Stimulated activated CD8-positive, alpha-beta memory T cell treated with anti-CD3 and anti-CD28 coated beads, Interleukin-15, amount 100 ng/mL, for 1 hour (primary cell): ENCODE results near the gene ZNG1F.
"Not testable (repeated sequence)": the region's sequence is repeated elsewhere in the genome, so short reads cannot be mapped to it uniquely, and the experiment has no call there.

Experiments used
- DNase-seq: peaks from one replicate; pipeline ENCODE4 v3.0.0-alpha.2; 2020; ENCODE audit warnings: low read depth

ZNG1F gene

DNA sequence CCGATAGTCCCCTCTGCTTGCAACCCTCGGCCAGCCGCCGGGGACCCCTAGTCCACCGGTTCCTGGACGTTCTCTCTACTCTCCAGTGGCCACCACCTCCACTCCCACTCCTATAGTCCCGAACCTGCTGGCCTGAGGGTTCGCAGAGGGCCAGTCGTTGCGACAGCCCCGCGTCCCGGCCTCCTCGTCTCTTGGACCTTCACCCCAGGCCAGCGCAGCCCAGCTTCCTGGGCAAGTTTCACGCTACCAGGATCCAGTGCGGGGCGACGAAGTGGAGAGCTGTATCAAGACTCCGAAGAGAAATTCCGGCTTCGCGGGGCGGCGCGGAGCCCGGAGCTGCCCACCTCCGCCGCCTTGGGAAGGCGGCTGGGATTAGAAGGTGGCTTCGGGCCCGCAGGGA lies 65.7 kb downstream of the ZNG1F start:
- DNase-seq, result not testable (repeated sequence)

DNA sequence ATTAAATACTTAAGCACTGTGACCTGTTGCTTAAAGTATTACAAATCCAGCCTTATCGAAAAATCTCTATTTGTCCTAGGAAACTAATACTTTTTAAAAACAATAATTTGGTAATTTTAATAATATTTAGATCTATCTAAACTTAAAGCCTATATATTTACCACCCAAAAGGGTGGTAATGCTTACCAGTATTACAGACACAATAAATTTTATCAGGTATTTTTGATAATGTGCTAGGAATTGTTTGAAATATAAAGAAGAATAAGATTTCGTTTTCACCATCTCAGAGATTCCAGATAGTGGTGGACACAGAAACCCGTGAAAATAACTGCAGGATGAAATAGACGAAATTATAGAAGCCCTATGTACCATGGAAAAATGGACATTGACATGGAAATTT lies 68.4 kb downstream of the ZNG1F start:
- DNase-seq, result not testable (repeated sequence)

DNA sequence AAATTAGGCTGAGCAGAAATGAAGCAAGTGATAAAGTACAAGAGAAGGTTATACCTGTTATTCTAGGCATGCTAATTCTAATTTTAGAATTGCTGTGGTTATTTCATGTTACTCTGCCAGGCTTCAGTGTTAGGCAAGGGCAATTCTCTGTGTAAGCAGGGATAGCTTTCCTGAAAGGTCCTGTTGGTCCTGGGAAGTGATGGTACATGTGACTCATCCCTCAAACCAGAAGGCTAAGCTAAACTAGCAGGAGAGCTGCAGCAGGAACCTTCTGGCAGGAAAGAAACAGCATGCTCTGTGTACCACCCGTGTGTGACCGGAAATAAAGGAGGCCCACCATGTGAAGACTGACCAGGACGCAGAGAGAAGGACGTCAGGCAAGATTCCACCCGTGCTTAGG lies 69.4 kb downstream of the ZNG1F start:
- DNase-seq, result not testable (repeated sequence)

DNA sequence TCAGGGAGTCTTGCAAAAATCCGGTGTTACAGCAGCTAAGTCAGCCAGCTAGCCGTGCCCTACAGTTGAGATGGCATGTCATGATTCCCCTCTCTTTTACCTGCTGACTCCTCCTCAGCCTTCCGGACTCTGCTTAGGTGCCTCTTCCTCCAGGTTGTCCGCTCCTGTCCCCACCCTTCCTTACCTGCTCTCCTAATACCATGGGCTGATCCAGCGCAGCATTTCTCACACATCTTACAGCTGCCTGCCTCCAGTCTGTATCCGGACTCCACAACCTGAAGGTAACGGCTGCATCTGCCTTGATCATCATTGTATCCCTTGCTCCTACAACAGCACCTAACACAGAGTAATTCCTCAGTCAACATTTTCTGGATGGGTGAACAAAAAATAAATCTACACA lies 69.8 kb downstream of the ZNG1F start:
- not testable (repeated sequence) for DNase-seq

DNA sequence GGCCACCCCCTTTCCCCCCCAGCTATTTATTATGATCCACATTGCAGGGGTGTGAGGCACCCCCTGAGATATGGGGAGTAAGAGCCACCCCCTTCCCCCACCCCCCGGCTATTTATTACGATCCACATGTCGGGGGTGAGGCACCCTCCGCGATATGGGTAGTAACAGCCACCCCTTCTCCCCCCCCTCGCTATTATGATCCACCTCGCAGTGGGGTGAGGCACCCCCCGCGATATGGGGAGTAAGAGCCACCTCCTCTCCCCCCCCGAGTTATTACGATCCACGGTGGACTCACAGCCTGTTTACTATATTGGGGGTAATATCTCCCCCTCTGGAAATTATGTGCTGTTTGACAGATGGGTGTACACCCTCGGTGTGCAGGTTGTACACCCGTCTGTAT lies 75.8 kb downstream of the ZNG1F start:
- DNase-seq, result not testable (repeated sequence)

DNA sequence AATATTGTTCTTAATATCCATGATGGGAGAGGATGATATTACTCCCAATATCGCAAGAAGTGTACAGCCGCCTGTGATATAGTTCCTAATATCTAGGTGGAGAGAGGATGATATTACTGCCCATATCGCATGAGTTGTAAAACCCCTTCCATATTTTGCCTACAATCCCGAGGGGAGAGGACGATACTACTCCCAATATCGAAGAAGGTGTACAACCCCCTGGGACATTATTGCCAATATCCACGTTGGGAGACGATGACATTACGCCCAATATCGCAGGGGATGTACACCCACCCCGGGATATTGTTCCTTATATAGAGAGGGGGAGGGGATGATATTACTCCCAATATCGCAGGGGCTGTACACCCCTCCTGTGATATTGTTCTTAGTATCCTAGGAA lies 77.7 kb downstream of the ZNG1F start:
- not testable (repeated sequence) for DNase-seq

DNA sequence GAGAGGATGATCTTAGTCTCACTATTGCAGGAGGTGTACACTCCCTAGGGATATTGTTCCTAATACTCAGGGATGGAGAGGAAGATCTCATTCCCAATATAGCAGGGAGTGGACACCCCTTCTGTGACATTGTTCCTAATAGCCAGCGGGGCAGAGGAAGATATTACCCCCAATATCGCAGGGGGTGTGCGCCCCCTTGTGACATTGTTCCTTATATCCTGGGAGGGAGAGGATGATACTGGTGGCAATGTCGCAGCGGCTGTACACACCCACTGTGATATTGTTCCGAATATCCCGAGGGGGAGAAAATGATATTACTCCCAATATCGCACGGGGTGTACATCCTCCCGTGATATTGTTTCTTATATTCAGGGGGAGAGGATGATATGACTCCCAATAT lies 78.2 kb downstream of the ZNG1F start:
- not testable (repeated sequence) for DNase-seq

DNA sequence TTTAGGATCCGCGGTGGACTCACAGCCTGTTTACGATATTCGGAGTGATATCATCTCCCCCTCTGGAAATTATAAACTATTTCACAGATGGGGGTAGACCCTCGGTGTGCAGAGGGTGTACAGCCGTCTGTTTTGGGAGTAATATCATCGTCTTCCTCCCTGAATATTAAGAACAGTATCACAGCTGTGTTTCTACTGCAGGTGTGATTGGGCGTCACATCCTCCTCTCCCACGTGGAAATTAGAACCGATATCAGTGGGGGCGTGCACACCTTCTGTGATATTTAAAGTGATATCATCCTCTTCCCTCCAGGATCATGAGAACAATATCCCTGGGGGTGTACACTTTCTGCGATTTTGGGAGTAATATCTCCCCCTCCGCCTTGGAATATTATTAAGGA lies 79.9 kb downstream of the ZNG1F start:
- DNase-seq, result not testable (repeated sequence)

DNA sequence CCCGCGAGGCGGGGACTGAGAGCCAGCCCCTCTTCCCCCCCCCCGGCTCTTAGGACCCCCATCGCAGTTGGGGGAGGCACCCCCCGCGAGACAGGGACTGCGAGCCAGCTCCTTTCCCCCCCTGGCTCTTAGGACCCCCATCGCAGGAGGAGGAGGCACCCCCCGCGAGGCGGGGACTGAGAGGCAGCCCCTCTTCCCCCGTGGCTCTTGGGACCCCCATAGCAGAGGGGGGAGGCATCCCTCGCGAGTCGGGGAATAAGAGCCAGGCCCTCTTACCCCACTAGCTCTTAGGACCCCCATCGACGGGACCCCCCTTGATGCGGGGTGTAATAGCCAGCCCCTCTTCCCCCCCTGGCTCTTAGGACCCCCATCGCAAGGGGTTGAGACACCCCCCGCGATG lies 80.3 kb downstream of the ZNG1F start:
- not testable (repeated sequence) for DNase-seq

DNA sequence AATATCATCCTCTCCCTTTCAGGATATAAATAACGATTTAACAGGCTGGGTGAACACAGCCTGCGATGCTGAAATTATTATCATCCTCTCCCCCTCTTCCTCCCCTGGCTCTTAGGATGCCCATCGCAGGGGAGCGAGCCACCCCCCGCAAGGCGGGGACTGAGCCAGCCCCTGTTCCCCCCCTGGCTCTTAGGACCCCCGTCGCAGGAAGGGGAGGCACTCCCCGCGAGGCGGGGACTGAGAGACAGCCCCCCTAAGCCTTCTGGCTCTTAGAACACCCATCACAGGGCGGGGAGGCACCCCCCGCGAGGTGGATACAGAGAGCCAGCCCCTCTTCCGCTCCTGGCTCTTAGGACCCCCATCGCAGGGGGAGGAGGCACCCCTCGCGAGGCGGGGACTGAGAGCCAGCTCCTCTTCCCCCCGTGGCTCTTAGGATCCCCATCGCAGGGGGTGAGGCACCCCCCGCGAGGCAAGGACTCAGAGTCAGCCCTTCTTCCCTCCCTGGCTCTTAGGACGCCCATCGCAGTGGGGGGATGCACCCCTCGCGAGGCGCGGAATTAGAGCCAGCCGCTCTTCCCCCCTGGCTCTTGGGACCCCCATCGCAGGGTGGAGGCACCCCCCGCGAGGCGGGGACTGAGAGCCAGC lies 82.5 kb downstream of the ZNG1F start:
- DNase-seq, result not testable (repeated sequence)

DNA sequence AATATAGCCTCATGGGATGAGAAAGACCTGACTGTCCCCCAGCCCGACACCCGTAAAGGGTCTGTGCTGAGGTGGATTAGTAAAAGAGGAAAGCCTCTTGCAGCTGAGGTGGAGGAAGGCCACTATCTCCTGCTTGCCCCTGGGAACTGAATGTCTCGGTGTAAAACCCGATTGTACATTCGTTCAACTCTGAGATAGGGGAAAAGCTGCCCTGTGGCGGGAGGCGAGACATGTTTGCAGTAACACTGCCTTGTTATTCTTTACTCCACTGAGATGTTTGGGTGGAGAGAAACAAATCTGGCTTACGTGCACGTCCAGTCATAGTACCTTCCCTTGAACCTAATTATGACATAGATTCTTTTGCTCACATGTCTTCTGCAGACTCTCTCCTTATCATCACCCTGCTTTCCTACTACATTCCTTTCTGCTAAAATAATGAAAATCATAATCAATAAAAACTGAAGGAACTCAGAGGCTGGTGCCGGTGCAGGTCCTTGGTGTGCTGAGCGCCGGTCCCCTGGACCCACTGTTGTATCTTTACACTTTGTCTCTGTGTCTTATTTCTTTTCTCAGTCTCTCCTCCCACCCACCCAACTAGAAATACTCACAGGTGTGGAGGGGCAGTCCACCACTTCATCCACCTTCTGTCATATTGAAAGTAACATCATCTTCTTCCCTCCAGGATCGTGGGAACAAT lies 83.4 kb downstream of the ZNG1F start:
- DNase-seq, result not testable (repeated sequence)

DNA sequence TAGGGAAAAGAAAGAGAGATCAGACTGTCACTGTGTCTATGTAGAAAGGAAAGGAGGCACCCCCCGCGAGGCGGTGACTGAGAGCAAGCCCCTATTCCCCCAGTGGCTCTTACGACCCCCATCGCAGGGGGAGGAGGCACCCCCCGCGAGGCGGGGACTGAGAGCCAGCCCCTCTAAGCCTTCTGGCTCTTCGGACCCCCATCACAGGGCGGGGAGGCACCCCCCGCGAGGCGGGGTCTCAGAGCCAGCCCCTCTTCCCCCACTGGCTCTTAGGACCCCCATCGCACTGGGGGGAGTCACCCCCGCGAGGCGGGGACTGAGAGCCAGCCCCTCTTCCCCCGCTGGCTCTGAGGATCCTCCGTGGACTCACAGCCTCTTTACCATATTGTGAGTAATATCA lies 84.6 kb downstream of the ZNG1F start:
- DNase-seq, result not testable (repeated sequence)

DNA sequence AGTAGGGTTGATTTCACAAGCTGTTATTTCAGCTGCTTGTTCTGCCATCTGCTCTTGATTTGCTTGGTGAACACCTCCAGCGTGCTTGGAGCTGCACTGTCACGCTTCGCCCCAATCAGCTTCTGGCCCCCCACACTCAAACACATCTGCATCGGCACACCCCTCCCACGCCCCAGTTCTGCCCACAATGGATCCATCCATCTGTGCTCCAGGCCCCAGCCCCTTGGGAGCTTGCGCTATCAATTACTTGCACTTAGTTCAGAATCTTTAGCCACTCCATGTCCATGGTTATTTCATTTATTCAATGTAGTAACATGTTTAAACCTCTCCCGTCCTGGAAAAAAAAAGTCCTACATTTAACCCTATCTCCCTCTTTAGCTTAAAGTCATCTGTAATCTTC lies 88.6 kb downstream of the ZNG1F start:
- not testable (repeated sequence) for DNase-seq

DNA sequence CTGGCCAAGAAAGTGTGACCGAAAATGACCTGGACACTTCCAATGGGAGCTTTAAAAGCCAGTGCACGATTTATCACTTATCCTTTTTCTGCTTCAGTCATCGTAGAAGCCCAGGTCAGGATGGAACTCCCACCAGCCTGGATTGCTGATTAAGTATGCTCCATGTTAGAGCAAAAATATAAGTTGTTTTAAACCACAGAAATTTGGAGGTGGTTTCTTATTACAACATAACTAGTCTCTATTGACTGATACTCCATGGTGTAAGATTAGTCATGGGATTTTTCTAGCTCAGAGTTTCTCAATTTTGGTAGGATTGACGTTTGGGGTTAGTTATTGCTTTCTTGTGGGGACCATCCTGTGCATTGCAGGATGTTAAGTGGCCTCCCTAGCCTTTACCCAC lies 90.4 kb downstream of the ZNG1F start:
- DNase-seq, result not testable (repeated sequence)

DNA sequence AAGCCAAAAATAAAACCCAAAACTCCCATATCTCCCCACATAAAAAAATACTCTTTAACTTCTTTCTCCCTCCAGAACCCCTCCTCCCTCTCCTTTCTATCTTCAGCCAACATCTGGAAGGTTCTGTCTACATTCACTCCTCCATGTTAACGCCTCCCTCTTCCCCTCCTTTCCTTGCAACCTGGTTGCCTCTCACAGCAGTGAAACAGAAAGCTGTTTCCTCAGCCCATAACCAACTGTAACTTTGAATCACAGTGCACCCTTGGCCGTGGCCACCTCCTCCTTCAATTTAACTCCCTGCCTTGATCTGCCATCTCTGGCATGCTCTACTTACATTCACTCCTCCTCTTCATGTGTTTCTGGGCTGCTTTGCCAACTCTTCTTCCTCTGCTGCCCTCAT lies 94.1 kb downstream of the ZNG1F start:
- not testable (repeated sequence) for DNase-seq

DNA sequence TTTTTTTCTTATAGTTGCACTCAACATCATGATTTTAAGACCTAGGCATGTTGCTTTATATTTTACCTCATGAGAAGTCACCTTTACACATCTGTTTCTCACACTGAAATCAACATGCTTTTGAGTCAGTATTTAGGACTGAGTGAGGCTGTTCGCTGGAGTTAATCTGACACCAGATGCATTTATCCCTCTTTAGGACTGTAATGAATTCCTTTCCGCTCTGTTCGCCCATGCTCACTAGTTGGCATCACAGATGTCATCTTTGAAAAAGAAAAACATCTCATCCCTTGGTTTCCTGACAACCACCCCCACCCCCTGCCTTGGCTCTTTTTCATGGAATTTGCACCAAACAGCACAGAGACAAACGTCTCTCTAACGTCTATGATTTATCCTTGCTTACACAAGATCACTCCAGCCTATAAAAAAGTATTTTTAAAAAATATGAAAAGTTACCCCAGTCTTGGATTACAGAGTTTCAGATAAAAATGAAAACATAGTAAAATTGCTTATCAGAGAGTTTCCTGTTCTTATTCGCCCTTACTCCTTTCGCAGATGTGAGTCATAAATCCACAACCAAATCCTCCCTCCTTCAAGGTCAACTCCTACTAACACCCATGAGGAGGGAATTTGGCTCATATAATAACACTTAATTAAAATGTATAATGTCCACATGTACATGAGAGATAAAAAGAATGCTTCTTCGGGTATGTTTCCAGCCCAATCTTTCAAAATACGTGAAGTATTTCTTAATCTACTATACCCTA lies 94.9 kb downstream of the ZNG1F start:
- not testable (repeated sequence) for DNase-seq

DNA sequence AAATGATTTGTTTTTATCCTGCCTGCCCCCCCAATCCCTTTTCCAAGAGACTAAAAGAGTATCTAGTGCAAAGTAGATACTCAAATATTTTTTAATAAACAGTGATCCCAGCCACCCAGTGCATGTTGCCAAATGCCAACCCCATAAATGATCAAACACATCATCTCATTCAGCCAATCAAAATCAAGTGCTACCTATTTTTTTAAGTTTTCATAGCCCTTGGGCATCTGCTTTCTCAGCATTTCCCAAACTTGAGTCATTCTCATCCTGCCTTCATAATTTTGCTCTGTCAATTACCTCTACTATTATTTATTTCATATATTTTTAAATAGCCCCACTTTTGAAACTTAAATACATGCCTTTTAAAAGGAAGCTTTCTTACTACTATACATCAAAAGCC lies 98.2 kb downstream of the ZNG1F start:
- not testable (repeated sequence) for DNase-seq

DNA sequence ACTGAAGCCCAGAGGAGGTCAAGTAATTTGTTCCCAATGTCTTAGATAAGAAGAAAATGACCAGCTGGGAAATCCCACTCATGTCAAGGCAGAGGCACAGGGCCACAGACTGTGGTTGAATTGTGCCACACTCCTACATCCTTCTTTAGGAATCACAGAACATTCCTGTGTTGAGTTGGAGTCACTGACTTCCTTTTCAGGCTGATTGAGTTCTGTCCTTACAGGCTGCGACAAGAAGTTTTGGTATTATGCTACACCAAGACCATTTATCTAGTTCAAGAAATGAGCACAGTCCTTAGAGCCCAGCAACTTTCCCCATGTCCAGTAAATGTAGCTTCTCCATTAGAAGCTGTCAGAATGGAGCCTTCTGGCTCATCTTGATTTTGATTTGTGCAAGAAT lies 98.7 kb downstream of the ZNG1F start:
- not testable (repeated sequence) for DNase-seq

DNA sequence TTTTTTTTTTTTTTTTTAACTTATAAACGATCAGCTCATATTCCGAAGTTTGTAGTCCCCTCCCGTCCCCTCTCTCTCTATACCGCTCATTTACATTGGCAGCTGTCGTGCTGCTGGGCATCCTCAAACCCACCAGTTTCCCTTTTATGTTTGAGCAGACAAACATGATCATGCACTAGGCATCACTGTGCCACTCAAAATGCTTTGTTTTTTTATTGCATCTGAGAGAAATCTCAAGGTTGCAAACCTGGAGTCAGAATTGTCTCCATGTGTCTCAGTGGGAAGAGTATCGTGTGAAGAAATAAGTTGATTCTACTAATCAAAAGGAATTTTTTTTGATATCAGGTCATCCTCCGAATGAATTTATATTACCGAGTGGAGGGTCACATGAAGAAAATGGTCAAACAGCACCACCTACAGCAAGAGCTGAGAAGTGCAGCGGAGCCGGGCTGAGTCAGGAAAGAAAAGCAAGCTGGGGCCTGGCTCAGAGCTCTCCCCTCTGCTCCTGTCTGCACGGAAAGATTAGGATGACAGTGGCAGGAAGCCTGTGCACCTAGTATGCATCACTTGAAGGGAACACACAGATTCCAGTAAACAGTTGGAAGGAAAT lies 100.6 kb downstream of the ZNG1F start:
- DNase-seq, result not testable (repeated sequence)

DNA sequence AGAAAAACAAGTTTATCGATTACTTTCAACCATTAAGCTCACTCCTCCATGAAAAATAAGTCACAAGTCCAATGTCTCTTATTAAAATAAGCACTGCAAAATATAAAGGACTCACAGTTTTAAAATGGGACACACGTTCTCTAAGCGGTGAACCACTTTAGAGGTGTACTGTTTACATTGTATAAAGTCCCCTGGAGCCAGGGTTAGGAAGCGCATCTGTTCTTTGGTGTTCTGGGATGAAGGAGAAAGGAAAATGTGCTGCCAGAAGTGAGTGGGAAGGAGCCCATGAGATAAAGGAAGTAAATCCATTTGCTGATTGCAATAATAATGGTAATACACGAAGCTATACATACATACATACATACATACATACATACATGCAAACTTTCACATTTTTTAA lies 101.2 kb downstream of the ZNG1F start:
- DNase-seq, result not testable (repeated sequence)

DNA sequence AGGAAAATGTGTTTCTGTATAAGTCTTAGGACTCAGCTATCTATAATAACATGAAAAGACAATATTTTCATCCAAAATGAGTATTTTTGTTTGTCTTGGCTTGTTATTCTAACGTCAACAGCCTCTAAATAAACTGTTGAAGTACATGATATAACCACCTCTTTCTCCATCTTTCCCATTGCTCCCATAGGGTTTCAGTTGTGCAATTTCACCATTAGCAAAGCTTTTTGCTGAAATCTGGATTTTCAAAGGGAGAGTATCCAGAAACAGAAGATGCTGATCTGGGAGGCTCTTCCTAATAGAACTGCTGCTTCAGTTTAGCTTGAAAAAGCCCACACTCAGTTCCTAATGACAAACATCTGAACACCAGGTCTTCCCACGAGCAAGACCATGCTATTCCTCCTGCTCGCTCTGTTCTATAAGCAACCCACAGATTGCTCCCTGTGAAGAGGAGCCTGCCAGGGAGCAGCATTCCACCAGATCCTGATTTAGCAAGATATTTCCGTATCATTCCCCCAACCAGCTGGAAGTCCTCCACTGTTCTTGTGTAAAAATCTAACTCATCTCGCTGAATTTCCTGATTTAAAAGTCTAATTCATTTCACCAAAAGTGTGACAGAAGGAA lies 101.8 kb downstream of the ZNG1F start:
- DNase-seq, result not testable (repeated sequence)

DNA sequence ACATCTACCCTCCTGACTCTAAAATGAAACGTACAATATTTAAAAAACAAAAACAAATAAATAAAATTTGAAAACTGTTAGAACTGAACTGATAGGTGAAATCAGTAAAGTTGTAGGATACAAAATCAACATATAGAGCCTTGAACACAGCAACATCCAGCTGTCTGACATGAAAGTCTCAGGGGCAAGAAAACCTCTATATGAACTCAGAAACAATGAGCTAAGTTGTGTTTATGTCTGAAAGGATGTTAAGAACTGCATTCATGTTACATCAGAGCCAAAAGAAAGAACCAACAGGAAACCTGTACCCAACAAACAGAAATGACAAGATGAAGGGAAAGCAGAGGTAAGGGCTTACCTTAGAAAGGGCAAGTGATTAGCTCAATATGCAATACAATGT lies 102.4 kb downstream of the ZNG1F start:
- DNase-seq, result not testable (repeated sequence)
